ENCODE measurements around the gene MATN1.
"Not testable (repeated sequence)": the region's sequence is repeated elsewhere in the genome, so short reads cannot be mapped to it uniquely, and the experiment has no call there.

The MATN1 gene

DNA sequence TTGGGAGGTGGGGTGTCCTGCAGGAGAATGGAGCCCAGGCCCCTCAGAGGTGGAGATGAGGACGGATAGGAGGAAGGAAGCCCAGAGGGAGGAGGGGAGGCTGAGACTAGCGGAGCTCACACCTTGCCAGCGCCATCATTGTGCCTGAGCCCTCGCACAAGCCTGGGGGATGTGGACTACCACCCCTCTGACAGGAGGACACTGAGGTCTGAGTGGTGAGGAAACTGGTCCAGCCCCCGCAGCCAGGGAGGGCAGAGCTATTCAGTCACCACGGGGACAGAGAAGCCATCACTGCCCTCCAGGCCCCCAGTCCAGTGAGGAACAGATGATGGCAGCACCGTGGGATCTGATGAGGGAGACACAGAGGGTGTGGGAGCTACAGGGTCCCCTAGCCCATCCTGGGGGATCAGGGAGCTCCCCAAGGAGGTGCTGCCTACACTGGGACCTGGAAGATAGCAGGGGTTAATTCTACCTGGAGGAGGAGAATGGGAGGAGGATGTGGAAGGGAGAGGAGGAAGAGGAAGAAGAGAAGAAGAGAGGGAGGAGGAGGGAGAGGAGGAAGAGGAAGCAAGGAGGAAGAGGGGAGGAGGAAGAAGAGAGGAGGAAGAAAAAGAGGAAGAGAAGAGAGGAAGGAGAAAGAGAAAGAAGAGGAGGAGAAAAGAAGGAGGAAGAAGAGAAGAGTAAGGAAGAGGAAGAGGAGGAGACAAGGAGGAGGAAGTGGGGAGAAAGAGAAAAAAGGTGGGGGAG, 31.0 kb downstream of the MATN1 start:
- H3K4me3 Mint-ChIP-seq: no peak overlapping the region
- H3K9me3 Mint-ChIP-seq: no peaks in the 10 kb centered on the region
- no peaks in the 10 kb centered on the region for H3K36me3 Mint-ChIP-seq
- CTCF ChIA-PET: no interaction called here
- H3K27me3 Mint-ChIP-seq: peaks cover 27% of the 10 kb centered on the region
- DNase-seq: peak; percentile 13
- no peak overlapping the region for H3K27ac Mint-ChIP-seq
- peaks cover 5% of the 10 kb centered on the region for H3K4me1 Mint-ChIP-seq

DNA sequence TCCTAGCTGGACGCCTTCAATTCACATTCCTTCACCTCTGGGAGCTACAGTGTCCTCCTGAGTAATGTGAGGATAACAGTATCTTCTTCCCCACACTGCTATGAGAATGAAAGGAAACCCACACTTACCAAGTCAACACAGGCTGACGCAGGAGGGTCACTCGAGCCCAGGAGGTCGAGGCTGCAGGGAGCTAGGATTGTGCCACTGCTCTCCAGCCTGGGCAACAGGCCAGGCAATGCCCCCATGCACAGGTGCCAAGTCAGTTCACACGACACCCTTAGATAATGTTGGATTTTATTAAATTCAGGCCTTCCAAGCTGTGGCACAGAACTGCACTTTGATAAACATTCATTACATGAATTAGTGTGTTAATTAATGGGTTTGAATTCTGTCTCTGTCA, 31.9 kb downstream of the MATN1 start:
- no peak overlapping the region for H3K4me3 Mint-ChIP-seq
- no peaks in the 10 kb centered on the region for H3K36me3 Mint-ChIP-seq
- no peaks in the 10 kb centered on the region for H3K9me3 Mint-ChIP-seq
- peaks cover 32% of the 10 kb centered on the region for H3K27me3 Mint-ChIP-seq
- H3K27ac Mint-ChIP-seq: no peak overlapping the region
- H3K4me1 Mint-ChIP-seq: peaks cover 5% of the 10 kb centered on the region
- peak; percentile 17 for DNase-seq
- CTCF ChIA-PET: no interaction called here

DNA sequence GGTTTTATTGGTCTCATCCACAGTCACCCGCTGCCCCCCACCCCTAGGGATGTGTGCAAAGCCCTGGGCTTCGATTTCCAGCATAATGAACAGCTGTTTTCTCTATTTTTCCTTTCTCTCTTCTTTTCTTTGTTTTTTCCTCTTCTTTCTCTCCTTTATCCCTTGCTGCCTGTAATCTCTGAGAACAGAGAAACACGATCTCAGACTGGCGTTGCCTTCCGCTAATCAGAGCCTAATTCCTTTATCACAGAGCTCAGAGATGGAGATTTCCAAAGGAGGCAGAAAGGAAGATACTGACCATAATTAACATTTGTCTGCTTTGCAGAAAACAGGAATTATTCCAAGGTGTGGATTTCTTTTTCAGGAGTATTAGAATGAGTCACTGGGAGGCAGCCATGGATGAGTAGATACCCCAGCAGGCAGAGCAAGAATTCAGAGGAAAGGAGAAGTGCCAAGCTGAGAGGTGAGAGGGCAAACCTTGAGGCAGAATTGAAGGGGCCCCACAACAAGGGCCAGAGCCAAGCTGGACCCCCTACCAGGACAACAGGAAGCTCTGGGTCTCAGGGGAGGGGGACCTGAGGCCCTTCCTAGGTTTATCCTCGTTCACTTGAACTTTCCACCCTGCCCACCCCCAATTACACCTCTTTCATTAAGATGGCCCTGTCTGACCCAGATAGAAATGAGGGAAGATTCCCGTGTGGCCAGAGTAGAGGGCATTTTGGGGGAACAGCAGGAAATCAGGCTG, 33.3 kb downstream of the MATN1 start:
- no peak overlapping the region for H3K4me3 Mint-ChIP-seq

DNA sequence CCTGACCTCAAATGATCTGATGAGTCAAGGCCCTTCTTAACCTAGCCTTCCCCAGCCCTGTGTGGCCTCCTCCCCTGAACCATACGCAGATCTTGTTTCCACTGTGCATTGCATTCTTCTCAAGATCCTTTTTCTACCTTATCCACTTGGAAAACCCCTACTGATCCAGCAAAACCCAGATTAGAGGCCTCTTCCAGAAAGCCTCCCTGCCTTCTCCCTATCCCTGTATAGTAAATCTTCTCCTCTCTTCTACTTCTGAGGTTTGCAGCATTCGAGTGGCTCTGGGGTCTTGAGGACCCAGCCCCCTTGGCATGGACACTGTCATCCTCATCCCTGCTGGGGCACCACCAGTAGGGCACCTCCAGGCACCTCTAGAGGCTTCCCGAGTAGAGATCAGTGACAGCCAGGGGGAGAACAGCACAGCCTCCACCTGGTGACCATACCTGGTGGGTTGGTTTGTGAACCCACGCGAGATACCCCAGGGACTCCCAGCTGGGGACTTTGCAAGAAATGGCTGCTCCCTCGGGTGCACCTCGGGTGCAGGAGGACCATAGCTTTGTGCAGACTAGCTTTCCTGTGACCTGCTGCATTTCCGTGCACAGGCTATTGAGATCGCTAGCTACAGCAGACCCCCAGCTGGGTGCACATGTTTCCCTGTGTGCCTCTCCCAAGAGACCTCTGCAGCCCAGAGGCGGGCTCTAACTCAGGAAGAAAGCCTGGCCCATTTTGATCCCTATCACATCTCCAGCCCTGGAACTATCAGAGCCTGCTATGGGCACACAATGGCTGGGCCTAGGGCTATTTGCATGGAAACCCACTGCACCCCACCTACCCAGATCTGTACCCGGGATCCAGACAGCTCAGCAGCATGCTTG, 34.2 kb downstream of the MATN1 start:
- Mint-ChIP-seq H3K9me3 (no peaks in the 10 kb centered on the region), H3K36me3 (no peaks in the 10 kb centered on the region), H3K27me3 (peaks cover 50% of the 10 kb centered on the region), H3K27ac (no peak overlapping the region), H3K4me3 (no peak overlapping the region), H3K4me1 (peaks cover 5% of the 10 kb centered on the region)
- DNase-seq: peak; percentile 18
- CTCF ChIA-PET: no interaction called here

More for the DNA sequence above, 33.3 kb downstream of the MATN1 start:
- DNase-seq: peak; percentile 9
- H3K36me3 Mint-ChIP-seq: no peaks in the 10 kb centered on the region
- peaks cover 5% of the 10 kb centered on the region for H3K4me1 Mint-ChIP-seq
- H3K27ac Mint-ChIP-seq: no peak overlapping the region
- H3K27me3 Mint-ChIP-seq: peaks cover 41% of the 10 kb centered on the region
- H3K9me3 Mint-ChIP-seq: no peaks in the 10 kb centered on the region
- CTCF ChIA-PET: no interaction called here

DNA sequence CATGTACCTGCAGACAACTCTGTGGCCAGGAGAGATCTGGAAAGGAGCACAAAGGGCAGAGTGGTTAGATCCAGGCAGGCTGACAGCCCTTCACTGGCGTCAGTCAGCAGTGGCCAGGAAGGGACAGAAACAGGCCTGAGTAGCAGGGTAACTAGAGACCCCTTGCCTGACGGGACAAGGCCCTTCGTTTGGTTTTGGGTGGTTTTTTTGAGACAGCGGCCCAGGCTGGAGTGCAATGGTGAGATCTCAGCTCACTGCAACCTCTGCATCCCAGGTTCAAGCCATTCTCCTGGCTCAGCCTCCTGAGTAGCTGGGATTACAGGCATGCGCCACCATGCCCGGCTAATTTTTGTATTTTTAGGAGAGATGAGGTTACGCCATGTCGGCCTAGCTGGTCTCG, 34.9 kb downstream of the MATN1 start:
- H3K27ac Mint-ChIP-seq, H3K4me3 Mint-ChIP-seq, CTCF ChIA-PET, H3K4me1 Mint-ChIP-seq, H3K9me3 Mint-ChIP-seq, H3K36me3 Mint-ChIP-seq: not testable (repeated sequence)
- H3K27me3 Mint-ChIP-seq: peaks cover 57% of the 10 kb centered on the region
- DNase-seq: peak; percentile 11

DNA sequence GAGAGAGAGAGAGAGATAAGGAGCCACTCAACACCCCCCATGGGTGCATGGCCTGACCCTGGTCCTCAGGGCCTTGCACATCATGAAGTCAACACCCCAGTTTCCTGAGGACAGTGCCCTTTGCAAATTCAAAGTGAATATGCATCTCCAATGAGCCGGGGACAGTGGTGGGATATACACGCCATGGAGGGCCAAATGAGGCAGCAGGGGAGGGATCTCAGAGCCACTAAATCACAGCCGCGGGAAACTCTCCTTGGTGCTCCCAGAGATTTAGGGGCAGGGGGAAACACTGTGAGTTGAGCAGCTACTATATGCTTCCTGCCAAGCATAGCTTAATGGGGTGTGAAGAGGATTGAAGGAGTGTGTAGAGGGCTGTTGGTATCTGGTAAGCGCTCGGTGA, 35.5 kb downstream of the MATN1 start:
- Mint-ChIP-seq H3K4me1 (peaks cover 3% of the 10 kb centered on the region), H3K4me3 (no peak overlapping the region), H3K36me3 (no peaks in the 10 kb centered on the region), H3K9me3 (no peaks in the 10 kb centered on the region), H3K27ac (no peak overlapping the region), H3K27me3 (peaks cover 63% of the 10 kb centered on the region)
- DNase-seq: peak; percentile 13
- CTCF ChIA-PET: no interaction called here

DNA sequence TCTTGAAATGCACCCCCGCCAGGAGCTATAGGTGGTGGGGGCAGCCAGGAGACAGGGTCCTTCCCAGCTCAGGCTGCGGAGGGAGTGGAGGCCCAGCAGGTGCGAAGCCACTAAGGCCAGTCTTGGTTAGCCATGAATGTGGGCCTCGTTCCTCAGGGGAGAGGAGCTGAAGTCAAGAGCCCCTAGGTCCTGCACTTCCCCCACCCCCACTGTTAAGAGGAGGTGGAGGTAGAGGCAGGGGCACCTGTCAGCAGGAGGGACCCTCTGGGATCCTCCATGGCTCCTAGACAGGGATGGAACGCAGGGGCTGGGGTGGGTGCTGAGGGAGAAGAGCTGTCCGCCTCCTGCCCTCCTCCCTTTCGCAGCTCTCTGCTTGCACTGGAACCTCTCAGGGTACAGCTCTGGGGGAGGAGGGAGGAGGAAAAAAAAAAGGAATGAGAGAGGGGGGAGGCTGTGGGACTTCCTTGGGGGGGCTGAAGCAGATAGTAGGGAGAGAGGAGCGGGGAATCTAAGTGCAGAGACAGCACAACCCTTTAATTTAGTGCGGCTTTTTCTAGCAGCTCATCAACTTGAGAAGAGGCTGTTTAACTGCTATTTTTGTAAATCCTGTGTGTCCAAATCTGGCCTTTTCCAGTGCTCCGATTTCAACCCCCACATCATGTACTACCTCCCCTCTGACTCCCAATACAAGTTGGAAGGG, 37.0 kb downstream of the MATN1 start:
- Mint-ChIP-seq H3K27ac (no peak overlapping the region), H3K27me3 (peaks cover 68% of the 10 kb centered on the region), H3K4me1 (no peaks in the 10 kb centered on the region), H3K4me3 (no peak overlapping the region), H3K9me3 (no peaks in the 10 kb centered on the region), H3K36me3 (no peaks in the 10 kb centered on the region)
- peak; percentile 16 for DNase-seq
- CTCF ChIA-PET: interaction anchor here (1.1 kb wide), 1 partner anchor 11 kb away, joined by 3 read pairs; no protein-coding TSS in a partner anchor

DNA sequence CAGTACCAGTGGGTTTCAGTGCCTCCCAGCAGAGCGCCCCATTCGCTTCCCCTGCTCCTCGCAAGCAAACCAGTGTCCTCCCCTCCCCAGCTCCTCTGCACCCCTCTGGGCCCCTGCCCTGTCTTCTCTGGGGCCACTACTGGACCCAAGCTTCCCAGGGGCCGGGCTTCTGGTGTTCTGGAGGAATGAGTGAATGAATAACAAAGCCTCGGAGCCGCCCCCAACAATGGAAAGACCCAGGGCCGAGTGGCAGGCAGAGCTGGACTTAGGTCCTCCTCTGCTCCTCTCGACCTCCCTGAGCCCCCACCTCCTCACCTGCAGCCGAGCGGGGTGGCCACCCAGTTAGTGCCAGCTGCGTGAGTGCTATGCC, 37.6 kb downstream of the MATN1 start:
- Mint-ChIP-seq H3K4me3 (no peak overlapping the region), H3K9me3 (no peaks in the 10 kb centered on the region), H3K27ac (no peak overlapping the region), H3K4me1 (no peaks in the 10 kb centered on the region), H3K36me3 (no peaks in the 10 kb centered on the region), H3K27me3 (peaks cover 73% of the 10 kb centered on the region)
- CTCF ChIA-PET: interaction anchor here (1.1 kb wide), 1 partner anchor 10 kb away, joined by 3 read pairs; no protein-coding TSS in a partner anchor
- no peak for DNase-seq

DNA sequence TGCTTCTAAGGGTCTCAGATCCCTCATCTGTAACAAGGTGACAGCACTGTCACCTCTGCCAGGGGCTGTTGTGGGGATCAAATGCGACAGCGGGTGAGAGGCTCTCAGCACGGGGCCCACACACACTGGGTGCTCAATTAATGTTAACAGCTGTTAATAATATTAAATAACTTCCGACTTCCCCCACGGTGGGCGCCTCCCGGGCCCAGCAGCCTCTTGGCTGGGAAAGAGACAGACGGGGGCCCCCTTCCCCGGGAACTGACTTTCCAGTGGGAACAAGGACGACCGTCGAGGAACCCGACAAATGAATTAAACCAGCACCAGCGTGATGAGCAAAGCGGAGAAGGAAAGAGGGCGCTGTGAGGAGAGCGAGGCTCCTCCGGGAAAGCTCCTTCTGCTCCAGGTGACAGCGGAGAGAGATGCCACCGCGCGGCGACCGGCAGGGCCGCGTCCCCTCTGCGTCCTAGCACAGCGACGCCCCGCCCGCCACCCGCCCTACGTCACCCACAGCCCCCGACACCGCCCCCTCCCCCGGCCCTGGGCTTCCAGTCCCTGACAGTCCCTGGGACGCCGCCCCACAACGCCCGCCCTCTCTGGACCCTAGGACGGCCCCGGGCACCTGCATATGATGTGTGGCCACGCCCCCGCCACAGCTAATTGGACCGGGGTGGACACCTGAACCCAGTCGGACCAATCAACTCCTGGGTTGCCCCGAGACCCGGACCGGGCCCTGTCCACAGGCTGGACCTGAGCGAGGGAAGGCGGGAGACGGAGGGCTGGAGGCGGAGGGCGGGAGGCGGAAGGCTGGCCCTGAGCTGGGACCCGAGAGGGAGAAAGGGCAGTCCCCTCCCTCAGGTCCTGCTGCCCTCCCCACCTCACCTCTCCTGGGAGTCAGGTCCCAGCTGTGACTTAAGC, 38.2 kb downstream of the MATN1 start:
- no peak overlapping the region for H3K4me3 Mint-ChIP-seq
- H3K4me1 Mint-ChIP-seq: no peaks in the 10 kb centered on the region
- H3K36me3 Mint-ChIP-seq: no peaks in the 10 kb centered on the region
- no peaks in the 10 kb centered on the region for H3K9me3 Mint-ChIP-seq
- DNase-seq: no peak
- H3K27ac Mint-ChIP-seq: no peak overlapping the region
- H3K27me3 Mint-ChIP-seq: peaks cover 78% of the 10 kb centered on the region
- CTCF ChIA-PET: interaction anchor here (1.1 kb wide), 1 partner anchor 10 kb away, joined by 3 read pairs; no protein-coding TSS in a partner anchor

DNA sequence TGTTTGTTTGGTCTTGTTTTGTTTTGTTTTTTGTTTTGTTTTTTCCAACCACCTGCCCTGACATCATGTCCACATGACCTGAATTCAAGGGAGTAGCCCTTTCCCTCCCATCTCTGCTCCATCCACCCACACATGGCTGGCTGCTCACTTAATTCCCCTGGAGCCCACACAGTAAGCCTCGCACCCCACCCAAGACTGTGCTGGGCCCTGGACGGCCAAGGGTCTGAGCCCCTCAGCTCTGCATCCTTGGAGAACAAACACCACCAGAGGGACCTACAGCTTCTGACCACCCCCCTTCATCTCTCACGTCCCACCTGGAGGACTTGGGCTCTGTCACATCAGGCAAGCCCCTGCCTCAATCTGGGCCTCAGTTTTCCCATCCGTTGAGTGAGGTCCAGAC, 39.1 kb downstream of the MATN1 start:
- CTCF ChIA-PET: no interaction called here
- DNase-seq: no peak
- no peaks in the 10 kb centered on the region for H3K36me3 Mint-ChIP-seq
- H3K27ac Mint-ChIP-seq: no peak overlapping the region
- H3K4me3 Mint-ChIP-seq: no peak overlapping the region
- no peaks in the 10 kb centered on the region for H3K9me3 Mint-ChIP-seq
- no peaks in the 10 kb centered on the region for H3K4me1 Mint-ChIP-seq
- H3K27me3 Mint-ChIP-seq: peaks cover 82% of the 10 kb centered on the region

DNA sequence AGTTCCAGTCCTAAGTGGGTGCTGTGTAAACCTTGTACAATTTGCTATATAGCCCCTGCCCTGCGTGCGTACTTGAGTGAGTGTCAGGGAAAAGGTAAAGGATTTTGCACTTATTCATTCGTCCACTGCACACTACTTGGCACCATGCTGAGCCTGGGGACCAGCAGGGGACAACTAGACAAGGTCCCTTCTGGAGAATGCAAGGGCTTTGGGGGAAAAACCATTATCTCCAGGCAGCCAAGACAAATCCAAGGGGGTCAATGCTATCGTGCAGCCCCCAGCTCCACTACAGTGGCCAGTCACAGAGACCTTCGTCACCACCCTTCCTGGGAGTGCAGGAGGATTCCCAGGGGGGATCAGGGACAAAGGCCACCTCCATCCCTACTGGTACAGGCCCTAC, 39.7 kb downstream of the MATN1 start:
- Mint-ChIP-seq H3K4me3 (no peak overlapping the region), H3K36me3 (no peaks in the 10 kb centered on the region), H3K9me3 (peaks cover under 1% of the 10 kb centered on the region), H3K27ac (no peak overlapping the region), H3K4me1 (no peaks in the 10 kb centered on the region), H3K27me3 (peaks cover 81% of the 10 kb centered on the region)
- CTCF ChIA-PET: no interaction called here
- no peak for DNase-seq

DNA sequence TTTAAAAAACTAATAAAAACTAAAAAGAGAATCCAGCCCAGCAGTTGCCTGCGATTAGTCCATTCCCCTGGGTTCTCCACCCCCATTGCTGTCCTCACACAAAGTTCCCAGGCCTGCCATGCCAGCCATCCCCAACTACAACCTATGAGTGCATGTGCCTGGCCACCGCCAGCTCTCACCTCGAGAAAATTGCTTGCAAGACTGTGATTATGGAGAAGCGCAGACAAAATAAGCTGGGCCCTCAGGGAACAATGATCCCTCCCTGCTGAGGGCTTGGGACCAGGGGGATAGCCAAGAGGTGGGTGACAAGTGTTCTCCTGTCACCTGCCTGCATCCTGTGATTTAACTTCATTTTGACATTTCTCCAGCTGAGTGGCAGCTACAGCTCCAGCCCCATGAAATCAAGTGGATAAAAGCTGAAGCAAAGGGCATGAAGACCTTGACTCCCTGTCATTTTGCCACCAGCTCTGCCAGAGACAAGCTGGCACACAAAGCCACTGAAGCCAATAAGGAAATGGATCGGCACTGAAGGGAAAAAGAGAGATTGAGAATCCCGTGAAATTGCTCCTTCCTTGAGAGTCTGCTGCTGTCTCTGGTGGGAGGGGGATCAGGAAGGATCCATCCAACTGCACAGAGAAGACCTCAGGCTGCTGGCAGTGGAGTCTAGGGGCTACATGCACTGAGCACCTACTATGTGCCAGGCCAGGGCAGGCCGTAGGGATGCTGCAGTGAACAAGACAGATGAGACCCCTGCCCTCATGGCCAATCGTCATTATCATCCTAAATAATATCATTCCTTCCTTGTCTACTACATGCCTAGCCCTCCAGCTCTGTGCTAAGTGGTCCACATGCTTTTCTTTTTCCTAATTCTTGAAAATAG, 40.7 kb downstream of the MATN1 start:
- no peaks in the 10 kb centered on the region for H3K4me1 Mint-ChIP-seq
- CTCF ChIA-PET: no interaction called here

More for the DNA sequence above, 40.7 kb downstream of the MATN1 start:
- no peak for DNase-seq
- Mint-ChIP-seq H3K27me3 (peaks cover 74% of the 10 kb centered on the region), H3K36me3 (no peaks in the 10 kb centered on the region), H3K9me3 (peaks cover 3% of the 10 kb centered on the region), H3K27ac (no peak overlapping the region), H3K4me3 (no peak overlapping the region)
